Endodermal cell (in vitro differentiated cells): ENCODE results near the gene GUCA2B. TPM values are rescaled to one million over a fixed set of nuclear protein-coding genes. Genes with fewer than 3 reads are reported as not detected.
A peak's percentile ranks its signal among the peaks of the same experiment; 100 is the strongest.

Source experiments
- DNase-seq: peaks from one replicate; pipeline ENCODE4 v3.0.0-alpha.2; 2017
- H3K27ac ChIP-seq: 2 replicates; pipeline ENCODE4 v1.5.1; 2013; ENCODE audit warnings: mild to moderate bottlenecking, low read depth, low read length, moderate library complexity
- H3K27me3 ChIP-seq: 2 replicates; pipeline ENCODE4 v1.6.1; 2013; ENCODE audit warnings: mild to moderate bottlenecking, low read length, moderate library complexity; ENCODE audit not compliant: insufficient read depth, control insufficient read depth, poor library complexity, severe bottlenecking
- H3K36me3 ChIP-seq: 2 replicates; pipeline ENCODE4 v1.7.0; 2013; ENCODE audit warnings: mild to moderate bottlenecking, low read length, moderate library complexity; ENCODE audit not compliant: control insufficient read depth, insufficient read depth
- H3K4me1 ChIP-seq: one replicate; pipeline ENCODE4 v1.7.0; 2013; ENCODE audit warnings: low read length; ENCODE audit not compliant: control insufficient read depth, insufficient read depth
- H3K4me3 ChIP-seq: 2 replicates; pipeline ENCODE4 v1.5.1; 2013; ENCODE audit warnings: mild to moderate bottlenecking, low read length, moderate library complexity
- H3K9ac ChIP-seq: 2 replicates; pipeline ENCODE4 v1.6.1; 2013; ENCODE audit warnings: mild to moderate bottlenecking, low read length, moderate library complexity; ENCODE audit not compliant: poor library complexity, severe bottlenecking; ENCODE audit errors: extremely low read depth
- H3K9me3 ChIP-seq: 2 replicates; pipeline ENCODE4 v1.6.1; 2013; ENCODE audit warnings: mild to moderate bottlenecking, low read length, moderate library complexity; ENCODE audit not compliant: control insufficient read depth
- H3K27ac Mint-ChIP-seq: 2 replicates; pipeline ENCODE4 v1.8.0; 2020; ENCODE audit warnings: mixed read lengths
- H3K27me3 Mint-ChIP-seq: 2 replicates; pipeline ENCODE4 v1.8.0; 2021; ENCODE audit warnings: mild to moderate bottlenecking, mixed read lengths; ENCODE audit not compliant: insufficient read depth
- H3K36me3 Mint-ChIP-seq: 2 replicates; pipeline ENCODE4 v1.8.0; 2020; ENCODE audit warnings: low read depth, mixed read lengths
- H3K4me1 Mint-ChIP-seq: 2 replicates; pipeline ENCODE4 v1.8.0; 2020; ENCODE audit warnings: mixed read lengths
- H3K4me3 Mint-ChIP-seq: 2 replicates; pipeline ENCODE4 v1.8.0; 2020; ENCODE audit warnings: mild to moderate bottlenecking, moderate library complexity, mixed read lengths
- H3K9me3 Mint-ChIP-seq: 2 replicates; pipeline ENCODE4 v1.8.0; 2020; ENCODE audit warnings: mild to moderate bottlenecking, mixed read lengths
- WGBS, 2 experiments: methylation state at CpG; one replicate each; pipeline versions ENCODE4 v1.1.5 to v1.1.7; 2013; ENCODE audit warnings: missing lambda C conversion rate in 2 of 2, mixed read lengths in 1 of 2; ENCODE audit not compliant: insufficient coverage in 1 of 2, insufficient read length in 1 of 2; 5-methylcytosine and 5-hydroxymethylcytosine counted together
- total RNA-seq, 2 donors: library from RNA; stranded (reverse); fragmentation: NEBNext Ultra II Directional in 1 of 2; extraction: Animal tissue kit (Norgen Biotek cat#: 25700) in 1 of 2; gene quantifications; 2 replicates in 1 of 2; 3 replicates in 1 of 2; pipeline ENCODE4 v1.2.1, GENCODE V29; 2021
- TF ChIP-seq, protein P1 (sequence below): fragments of 200-600 bp; sonication (generic); conservative IDR thresholded peaks from 2 replicates; pipeline ENCODE4 v1.5.0; 2021; ENCODE audit warnings: antibody characterized with exemption, mild to moderate bottlenecking

GUCA2B gene
- total RNA-seq, 2 donors from 2014 or later: not detected

DNA sequence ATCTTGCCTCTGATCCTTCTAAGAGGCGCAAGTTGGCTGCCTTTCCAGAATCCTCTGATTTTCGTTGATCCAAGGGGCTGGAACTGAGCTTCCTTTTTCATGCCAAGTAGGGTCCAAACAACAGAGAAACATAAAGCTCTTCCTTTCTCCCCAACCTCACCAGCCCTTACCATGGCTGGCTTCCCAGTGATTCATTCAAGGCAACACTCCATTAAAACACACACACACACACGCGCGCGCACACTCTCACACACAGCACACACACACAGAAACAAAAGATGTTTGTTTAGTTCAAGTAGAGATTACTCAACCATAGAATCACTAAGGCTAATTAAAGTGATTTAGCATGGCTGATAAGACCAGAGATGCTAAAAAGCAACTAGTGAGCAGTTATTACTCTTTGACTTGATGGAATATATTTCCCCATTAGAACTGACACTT is 24.4 kb downstream of the GUCA2B start:
- H3K27ac ChIP-seq: no peak overlapping the region
- H3K4me1 Mint-ChIP-seq: peaks cover 37% of the 10 kb centered on the region
- H3K36me3 Mint-ChIP-seq: peaks cover 12% of the 10 kb centered on the region
- no peaks in the 10 kb centered on the region for H3K9me3 ChIP-seq
- peak; percentile 45 for DNase-seq
- no peaks in the 10 kb centered on the region for H3K27me3 ChIP-seq
- 93 to 100% methylated on average over 1 to 6 of the region's 6 CpGs for WGBS, 2 experiments
- no peaks in the 10 kb centered on the region for H3K9me3 Mint-ChIP-seq
- no peak overlapping the region for H3K9ac ChIP-seq
- H3K27ac Mint-ChIP-seq: peak overlapping the region; percentile 44
- no peak overlapping the region for H3K4me3 ChIP-seq
- peaks cover 30% of the 10 kb centered on the region for H3K4me1 ChIP-seq
- TF ChIP-seq, protein P1, sequence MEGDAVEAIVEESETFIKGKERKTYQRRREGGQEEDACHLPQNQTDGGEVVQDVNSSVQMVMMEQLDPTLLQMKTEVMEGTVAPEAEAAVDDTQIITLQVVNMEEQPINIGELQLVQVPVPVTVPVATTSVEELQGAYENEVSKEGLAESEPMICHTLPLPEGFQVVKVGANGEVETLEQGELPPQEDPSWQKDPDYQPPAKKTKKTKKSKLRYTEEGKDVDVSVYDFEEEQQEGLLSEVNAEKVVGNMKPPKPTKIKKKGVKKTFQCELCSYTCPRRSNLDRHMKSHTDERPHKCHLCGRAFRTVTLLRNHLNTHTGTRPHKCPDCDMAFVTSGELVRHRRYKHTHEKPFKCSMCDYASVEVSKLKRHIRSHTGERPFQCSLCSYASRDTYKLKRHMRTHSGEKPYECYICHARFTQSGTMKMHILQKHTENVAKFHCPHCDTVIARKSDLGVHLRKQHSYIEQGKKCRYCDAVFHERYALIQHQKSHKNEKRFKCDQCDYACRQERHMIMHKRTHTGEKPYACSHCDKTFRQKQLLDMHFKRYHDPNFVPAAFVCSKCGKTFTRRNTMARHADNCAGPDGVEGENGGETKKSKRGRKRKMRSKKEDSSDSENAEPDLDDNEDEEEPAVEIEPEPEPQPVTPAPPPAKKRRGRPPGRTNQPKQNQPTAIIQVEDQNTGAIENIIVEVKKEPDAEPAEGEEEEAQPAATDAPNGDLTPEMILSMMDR: no peak
- H3K36me3 ChIP-seq: peaks cover 31% of the 10 kb centered on the region
- no peaks in the 10 kb centered on the region for H3K27me3 Mint-ChIP-seq
- H3K4me3 Mint-ChIP-seq: no peak overlapping the region

DNA sequence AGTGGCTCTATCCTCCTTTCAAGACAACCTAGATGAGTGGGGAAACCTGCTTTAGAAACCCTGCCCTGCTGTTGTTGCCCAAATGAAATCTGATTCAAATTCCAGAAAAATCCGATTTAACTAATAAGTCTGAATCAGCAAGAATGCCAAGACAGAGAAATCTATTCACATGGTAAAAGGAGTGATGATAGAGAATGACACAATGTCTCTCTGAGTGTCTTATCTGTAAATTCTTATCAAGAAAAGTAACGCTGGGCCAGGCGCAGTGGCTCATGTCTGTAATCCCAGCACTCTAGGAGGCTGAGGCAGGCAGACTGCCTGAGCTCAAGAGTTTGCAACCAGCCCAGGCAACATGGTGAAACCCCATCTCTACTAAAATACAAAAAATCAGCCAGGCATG is 25.0 kb downstream of the GUCA2B start:
- Mint-ChIP-seq H3K4me3 (no peak overlapping the region), H3K36me3 (peaks cover 14% of the 10 kb centered on the region), H3K9me3 (no peaks in the 10 kb centered on the region), H3K27ac (peak overlapping the region; percentile 48), H3K27me3 (no peaks in the 10 kb centered on the region), H3K4me1 (peaks cover 37% of the 10 kb centered on the region)
- TF ChIP-seq, protein P1: no peak
- Histone ChIP-seq H3K36me3 (peaks cover 35% of the 10 kb centered on the region), H3K4me3 (peak overlapping the region; percentile 7), H3K27ac (no peak overlapping the region), H3K27me3 (no peaks in the 10 kb centered on the region), H3K9ac (no peak overlapping the region), H3K4me1 (peaks cover 23% of the 10 kb centered on the region), H3K9me3 (no peaks in the 10 kb centered on the region)
- 59 to 89% methylated on average over 3 of the region's 3 CpGs for WGBS, 2 experiments
- DNase-seq: no peak

DNA sequence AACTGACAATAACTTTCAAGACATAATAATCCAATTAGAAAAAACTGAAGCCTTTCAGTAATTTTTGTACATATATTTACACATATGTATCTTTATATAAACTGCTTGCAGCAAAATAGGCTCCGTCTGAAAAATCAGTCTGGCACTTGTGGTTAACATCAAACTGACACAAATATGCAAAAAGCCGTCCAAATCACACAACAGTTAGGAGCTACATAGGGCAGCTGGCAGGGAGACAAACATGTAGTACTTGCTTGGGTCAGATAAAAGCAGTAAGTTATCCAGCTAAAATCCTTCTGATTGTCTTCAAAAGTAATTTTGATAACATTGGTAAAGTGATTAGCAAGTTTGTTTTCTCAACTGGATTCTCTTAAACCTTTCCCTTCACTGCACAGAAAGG is 26.1 kb downstream of the GUCA2B start:
- Mint-ChIP-seq H3K9me3 (no peaks in the 10 kb centered on the region), H3K4me1 (peaks cover 43% of the 10 kb centered on the region), H3K27me3 (no peaks in the 10 kb centered on the region), H3K27ac (peak overlapping the region; percentile 49), H3K4me3 (no peak overlapping the region), H3K36me3 (peaks cover 14% of the 10 kb centered on the region)
- peak overlapping the region; percentile 14 for H3K4me3 ChIP-seq
- H3K9me3 ChIP-seq: no peaks in the 10 kb centered on the region
- WGBS, 2 experiments: 83 to 88% methylated on average over 1 to 2 of the region's 2 CpGs
- no peaks in the 10 kb centered on the region for H3K27me3 ChIP-seq
- H3K4me1 ChIP-seq: peaks cover 23% of the 10 kb centered on the region
- no peak overlapping the region for H3K27ac ChIP-seq
- H3K9ac ChIP-seq: no peak overlapping the region
- peaks cover 33% of the 10 kb centered on the region for H3K36me3 ChIP-seq
- TF ChIP-seq, protein P1: no peak
- DNase-seq: no peak
